Posterior vena cava (tissue), 2 donors: ENCODE results near the gene AMFR. TPM values are rescaled to one million over a fixed set of nuclear protein-coding genes. Genes with fewer than 3 reads are reported as not detected.
A peak's percentile ranks its signal among the peaks of the same experiment; 100 is the strongest.

Source experiments
- DNase-seq: peaks from one replicate; pipeline ENCODE4 v3.0.0-alpha.2; 2020; ENCODE audit warnings: low spot score
- intact Hi-C, 2 donors: fragments of 100-400 bp; cut with DNase I; formaldehyde crosslinking; loops; one replicate each; pipeline versions ENCODE4 v1.14.1 to v1.14.2; 2022 to 2023
- total RNA-seq, 2 donors: library from RNA; stranded (reverse); fragmentation: NEBNext Ultra II Directional; extraction: Animal tissue kit (Norgen Biotek cat#: 25700); gene quantifications; one replicate each; pipeline ENCODE4 v1.2.1, GENCODE V29; 2021
- donor health status: DM: yes; HTN: yes; CAD: no.
- donor health status: DM: yes; HTN: yes; CAD: no.

The AMFR gene
- total RNA-seq, 2 donors from 2014 or later, result 102 to 116 TPM

DNA sequence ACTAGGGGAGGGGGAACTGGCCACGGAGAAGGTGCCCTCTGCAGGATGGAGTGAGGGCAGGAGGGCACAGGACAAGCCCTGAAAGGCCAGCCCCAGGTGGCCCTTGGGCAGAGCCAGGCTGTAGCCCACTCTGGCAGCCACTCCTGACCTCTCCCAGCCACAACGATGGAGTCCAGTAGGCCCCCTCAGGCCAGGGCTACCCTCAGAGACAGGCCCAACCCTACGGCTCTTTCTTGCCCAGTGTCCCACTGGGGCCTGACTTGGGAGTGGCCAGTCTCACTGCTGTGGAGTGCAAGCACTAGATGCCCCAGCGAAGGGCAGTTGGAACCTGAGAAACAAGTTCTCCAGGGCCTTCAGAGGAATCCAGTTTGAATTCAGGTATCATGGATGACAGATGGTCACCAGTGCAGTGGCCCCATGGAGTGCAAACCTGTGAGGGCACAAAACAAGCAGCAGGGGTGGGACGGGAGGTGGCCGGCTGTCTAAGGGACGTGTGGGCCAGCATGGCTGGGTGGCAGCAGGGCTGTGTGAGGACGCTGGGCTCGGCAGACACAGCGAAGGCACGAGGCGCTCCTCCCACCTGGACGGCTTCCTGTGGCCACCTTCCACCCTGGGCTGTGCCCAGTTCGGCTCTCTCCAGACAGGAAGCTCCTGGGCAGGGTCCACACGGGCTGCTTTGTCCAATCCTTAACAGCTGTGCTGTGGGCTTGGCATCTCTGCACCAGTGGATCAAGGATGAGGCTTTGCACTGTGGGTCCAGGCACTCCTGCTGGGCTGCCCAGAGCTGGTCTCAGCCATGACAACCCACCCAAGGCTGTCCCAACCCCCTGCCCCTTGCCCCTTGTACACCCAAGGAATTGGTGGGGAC lies 72.1 kb downstream of the AMFR start:
- intact Hi-C loops, result no loop called here
- DNase-seq, result peak; percentile 64

DNA sequence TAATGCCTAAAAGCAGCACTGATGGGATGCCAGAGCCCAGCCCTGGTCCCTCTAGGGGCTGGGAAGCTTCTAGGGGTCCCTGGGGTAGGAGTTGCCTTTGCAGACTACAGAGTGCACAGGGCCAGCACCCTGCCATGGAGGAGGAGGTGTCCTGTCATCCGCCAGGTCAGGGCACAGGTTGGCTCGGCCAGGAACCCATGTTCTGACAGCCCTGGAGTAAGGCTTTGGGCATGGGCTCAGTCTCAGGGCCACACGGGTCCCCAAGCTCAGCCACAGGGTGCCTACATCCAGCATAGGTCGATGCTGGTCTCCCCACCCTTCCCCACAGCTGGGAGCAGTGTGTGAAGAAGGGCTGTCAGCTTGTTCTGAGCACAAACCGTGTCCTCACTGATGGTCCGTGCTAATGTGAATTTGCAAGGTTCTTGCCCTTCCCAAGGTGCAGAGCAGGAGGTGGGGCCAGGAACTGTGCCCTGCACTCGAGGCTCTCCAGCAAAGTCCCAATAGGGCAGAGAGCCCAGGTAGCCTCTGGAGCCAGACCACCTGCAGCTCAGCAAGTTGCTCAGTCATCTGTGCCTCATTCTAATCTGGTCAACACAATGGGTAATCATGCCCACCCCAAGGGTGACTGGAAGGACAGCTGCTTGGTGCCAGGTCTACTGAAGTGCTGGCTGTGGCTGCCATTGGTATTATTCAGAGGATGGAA lies 72.8 kb downstream of the AMFR start:
- peak; percentile 31 for DNase-seq
- intact Hi-C loops, result no loop called here

DNA sequence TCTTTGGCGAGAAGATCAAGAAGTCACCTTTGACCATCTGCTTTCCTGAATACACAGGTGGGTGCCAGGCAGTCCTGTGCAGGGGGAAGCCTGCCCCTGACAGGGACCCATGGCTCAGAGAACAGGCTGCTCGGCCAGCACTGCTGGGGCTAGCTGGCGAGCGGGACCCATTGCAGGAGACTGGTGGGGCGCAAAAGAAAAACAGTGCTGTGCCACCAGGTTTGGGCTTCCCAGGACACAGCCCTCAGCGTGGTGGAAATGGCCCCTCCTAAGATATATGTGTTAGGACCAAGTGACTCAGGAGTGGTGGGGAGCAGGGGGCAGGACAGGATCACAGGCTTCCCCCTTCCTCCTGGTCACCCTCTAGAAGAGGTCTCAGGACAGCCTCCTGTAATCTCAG lies 73.9 kb downstream of the AMFR start:
- intact Hi-C loops, result no loop called here
- DNase-seq, result peak; percentile 70

DNA sequence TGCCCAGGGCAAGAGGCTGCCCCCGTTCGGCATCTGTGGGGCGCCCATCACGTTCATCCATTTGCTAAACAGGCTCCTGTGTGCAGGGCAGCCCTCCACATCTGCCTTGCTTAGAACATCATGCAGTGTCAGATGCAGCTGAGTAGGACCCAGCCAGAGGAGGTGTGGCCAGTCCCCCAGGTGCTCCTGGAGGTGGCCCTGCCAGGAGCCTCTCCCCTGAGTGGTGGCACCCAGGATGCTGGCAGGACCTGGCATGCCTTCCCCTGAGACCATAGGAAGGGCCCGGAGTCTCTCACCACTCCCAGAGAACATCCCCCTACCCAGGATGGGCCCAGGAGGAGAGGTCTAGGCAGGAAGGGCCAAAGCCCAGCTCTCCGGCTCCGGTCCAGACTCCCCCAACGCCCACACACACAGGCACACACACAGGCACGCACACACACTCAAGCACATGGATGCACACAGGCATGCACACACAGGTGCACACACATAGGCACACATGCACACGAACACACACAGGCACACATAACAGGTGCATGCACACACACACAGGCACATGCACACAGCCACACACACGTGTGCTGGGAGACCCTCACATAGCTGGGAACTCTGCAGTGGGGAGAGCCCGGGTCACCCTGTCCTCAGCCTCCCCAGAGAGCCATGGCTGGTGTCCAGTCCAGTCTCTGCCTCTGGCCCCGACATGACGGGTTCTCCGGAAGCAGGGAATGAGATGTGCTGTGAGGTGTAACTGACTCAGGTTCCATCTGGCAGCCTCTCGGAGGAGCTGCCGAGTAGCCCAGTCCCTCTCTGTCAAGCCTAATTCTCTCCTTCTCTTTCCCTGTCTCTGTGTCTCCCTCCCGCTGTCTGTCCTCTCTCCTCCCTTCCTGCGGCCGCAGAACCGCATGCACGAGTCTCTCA lies 74.6 kb downstream of the AMFR start:
- intact Hi-C loops, result no loop called here

DNA sequence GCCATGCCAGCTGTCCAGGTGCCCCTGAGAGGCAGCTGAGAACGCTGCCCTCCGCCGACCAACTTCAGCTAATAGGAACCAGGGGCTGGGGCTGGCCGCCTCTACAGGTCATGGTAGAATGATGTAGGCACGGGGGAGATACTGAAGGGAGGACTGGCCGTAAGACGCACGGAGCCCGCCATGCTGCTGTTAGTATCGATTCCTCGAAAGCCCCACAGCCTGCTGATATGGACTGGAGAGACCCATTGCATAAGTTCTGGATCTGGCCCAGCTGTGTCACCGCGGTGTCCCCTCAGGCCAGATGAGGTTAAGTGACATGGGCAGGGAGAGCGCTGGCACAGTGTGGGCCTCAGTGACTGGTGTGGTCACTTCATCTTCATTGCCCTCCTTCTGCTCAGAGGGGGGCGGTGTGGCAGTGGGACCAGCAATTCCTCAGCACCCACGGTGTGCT lies 75.6 kb downstream of the AMFR start:
- intact Hi-C loops, result no loop called here
- DNase-seq, result peak; percentile 65

More for the DNA sequence above, 74.6 kb downstream of the AMFR start:
- DNase-seq, result peak; percentile 74

DNA sequence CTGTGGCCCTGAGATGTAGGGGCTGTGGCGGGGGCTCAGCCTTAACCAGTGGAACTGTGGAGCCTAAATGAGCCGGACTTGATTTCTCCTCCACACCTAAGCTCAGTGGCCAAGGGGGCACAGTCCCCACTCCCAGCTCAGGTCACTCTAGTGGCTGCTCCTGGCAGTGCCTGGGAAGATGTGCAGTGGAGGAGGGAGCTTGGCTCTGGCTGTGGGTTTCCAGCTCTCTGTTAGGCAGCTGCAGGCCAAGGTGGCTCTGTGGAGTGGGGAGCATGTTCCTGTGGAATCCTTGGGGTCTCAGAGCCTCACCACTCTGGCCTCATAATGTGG lies 76.3 kb downstream of the AMFR start:
- intact Hi-C loops, result no loop called here

DNA sequence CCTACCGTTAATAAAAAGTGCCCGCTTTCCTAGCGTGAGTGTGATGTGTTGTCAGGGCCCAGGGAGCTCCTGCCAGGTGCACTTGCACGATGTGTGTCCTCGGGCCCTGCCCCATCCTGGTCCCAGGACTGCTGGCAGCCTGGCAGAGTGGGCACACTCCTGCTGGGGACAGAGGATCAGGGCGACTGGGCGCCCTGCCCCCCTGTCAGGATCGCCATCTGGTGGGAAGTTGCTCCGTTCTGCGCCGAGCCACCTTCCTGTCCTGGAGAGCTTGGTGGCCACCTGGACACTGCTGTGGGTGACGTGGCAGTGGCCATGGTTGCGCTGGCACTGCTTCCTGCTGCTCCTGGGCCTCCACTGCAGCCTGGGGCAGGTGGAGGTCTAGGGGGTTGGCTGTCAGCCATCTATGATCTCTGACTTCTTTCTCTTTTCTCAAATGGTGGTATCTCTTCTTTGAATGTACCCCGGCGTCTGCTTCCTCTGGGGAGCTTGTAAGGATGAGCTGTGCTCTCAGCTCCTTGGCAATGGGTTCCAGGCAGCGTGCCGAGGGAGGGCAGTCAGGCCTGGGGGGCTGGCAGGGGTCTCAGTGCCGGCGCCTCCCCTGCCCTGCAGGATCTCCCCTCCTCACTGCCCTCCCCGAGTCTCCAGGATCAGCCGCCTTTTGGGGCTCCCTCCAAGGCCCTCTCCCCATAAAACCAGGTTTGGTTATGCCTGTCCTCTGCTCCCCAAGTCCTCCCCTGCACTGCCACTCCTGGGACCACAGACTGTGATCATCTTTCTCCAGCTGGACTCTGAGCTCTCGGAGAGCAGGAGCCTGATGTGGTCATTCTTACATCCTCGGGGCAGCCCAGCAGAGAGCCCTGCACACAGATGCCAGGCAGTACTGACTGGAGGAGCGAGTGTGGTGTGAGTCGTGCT lies 76.9 kb downstream of the AMFR start:
- intact Hi-C loops, result no loop called here
- peak; percentile 62 for DNase-seq

More for the DNA sequence above, 76.3 kb downstream of the AMFR start:
- DNase-seq, result no peak

DNA sequence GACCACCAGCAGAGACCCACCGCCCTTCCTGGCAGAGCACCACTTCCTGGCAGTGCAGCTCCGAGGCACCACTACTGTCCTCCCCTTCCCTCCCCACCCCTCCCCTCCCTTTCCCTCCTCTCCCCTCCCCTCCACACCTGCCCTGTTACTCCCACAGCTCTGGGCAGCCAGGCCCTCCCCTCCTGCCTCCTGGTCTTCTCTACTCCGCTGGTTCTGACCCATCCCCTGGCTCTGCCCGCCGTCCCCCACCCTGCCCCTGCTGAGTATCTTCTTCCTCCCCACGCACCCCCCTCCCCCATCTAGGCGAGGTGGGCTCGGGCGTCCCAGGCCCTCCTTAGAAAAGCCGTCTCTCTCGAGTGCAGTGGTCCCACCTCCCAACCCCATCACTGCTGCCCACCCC lies 77.7 kb downstream of the AMFR start:
- intact Hi-C loops, result no loop called here
- peak; percentile 67 for DNase-seq

DNA sequence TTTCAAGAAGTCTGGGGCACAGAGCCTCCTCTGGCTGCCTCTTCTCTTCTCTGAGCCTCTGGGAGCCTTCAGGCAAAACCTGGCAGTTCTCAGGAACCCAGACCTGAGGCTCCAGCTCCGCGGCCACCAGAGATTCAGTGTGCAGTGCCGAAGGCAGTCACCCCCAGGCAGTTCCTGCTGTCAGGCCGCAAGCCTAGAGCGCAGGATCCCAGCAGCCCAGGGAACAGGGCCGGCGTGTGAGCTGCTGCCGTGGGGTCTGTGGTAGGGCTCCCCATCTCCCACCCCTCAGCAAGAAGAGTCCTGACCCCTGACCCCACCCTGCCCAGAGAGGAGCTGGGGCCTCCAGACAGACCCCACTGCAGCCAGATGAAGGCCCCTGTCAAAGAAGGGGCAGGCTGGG lies 78.2 kb downstream of the AMFR start:
- intact Hi-C loops, result no loop called here
- peak; percentile 59 for DNase-seq

DNA sequence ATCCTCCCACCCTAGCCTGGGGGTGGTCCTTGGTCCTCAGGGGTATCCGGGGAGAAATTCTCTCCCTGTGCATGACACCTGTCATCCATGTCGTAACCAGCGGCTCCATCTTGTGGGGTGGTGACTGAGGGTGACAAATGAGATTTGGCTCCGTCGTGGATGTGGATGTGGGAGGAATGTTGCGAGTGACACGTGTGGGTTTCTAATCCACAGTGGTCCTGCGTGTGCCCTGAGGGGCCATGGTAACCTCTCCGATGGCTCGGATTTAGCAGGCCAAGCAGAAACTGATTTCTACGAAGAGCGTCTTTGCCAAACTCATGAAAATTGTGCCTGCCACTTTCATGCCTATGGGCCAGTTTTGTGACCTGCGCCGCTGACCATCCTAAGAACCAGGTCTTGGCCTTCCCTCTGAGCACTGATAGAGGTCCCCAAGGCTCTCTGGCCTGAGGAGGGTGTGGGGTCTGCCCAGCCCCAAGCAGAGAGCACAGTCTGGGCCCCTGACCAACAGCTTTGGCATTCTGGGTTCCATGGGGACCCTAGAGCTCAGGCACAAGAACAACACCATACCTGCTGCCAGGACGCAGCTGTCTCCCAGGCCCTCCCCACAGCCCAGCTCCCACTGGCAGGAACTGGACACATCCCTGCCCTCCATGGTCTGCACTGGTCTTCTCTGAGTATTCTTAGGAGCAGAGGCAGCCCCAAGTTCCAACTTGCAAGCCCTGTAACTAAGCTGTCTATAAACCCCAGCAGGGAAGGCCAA lies 79.0 kb downstream of the AMFR start:
- DNase-seq, result peak; percentile 59
- intact Hi-C loops, result no loop called here

DNA sequence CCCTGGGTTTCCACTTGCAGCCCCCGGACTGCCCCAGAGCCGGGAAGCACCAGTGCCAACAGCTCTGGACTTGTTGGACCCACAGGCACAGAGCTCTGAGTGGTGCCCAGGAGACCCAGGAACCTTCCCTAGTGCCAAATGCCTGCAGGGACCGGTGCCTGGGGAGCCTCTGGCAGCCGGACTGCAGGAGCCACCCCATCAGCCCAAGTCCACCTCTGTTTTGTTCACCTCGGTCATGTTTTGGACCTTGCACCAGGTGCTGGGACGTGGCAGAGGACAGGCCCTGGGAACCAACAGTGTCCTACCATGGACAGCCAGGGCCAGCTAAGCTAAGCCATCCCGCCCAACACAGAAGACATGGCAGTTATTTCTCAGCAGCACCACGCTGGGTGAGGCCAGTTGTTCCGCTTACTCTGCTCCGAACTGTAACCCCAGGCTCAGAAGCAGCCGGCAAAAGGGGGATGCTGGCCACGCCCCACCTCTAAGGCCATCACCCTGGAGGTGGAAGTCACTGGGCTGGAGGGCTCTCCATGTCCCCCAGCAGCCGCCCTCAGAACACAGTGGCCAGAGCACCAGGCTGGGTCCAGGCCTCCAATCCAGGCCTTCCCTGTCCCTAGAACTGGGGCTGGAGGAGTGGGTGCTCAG lies 79.8 kb downstream of the AMFR start:
- intact Hi-C loops, result no loop called here
- DNase-seq, result no peak

DNA sequence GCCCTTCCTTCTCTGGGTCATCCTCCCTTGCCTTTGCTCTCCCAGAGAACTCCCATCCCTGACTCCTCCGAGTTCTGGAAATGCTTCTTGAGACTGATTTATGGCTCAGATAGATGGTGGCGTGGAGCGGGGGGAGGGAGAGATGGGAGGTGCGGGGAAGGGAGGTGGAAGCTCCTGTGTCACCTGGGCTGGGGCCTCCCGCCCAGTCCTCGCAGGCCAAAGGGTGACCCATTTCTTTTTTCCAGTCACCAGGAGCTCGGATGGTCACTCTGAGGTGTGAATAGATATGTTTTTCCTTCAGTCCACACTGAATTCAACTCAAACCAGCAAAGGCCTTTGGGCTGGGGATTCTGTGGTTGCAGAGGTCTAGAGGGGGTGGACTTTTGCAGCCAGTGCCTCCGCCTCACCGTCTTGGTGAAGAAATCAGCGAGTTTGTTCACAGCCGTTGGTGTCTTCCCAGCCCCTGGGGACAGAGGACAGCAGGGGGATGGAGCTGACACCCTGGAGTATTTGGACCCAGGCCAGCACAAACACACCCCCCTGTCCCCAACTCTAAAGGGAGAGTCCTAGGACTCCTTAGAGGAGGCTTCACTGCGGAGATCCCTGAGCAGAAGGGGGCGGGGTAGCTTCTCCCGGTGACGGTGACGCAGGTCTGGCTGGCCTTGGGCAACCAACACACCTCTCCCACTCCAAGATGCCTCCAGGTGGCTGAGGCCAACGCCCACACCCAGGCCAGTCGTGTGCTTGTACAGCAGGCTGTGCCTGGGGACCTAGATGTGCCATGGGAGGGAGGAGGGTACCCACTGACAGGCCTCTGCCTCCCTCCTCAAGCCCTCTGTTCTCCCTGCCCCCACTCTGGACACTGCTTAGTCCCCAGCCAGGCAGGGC lies 80.6 kb downstream of the AMFR start:
- intact Hi-C loops, result no loop called here

DNA sequence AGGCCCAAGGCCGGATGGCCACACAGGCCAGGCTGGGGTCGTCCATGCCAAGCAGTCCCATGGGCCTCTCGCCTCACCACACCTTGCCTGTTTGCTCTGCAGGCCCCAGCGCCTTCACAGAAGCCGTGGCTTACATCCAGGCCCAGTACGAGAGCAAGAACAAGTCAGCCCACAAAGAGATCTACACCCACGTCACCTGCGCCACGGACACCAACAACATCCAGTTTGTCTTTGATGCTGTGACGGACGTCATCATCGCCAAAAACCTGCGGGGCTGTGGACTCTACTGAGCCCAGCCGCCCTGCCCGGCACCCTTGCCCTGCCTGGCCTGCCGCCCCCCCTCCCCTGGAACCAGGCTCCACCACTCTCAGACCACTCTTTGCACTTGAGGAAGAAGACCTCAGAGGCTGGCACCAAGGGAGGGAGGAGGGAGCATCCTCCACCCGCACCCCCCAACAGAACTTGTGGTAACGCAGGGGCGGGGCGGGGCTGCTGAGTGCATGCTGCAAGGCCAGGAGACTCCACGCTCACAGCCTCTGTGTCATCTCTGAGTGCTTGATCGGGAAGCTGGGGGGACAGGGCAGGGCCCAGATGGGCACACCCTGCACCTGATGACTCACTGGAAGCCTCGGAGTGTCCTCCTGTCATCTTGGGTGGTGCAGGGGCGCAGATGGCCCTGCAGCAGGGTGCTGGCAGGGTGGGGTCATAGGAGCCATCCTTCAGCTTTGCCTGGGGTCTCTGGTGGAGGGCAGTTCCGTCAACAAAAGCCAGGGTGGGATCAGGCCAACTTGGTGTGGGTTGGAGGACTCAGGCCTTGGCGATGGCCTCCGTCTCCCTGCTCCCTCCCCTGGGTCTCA lies 81.5 kb downstream of the AMFR start:
- DNase-seq, result no peak
- intact Hi-C loops, result no loop called here

More for the DNA sequence above, 80.6 kb downstream of the AMFR start:
- no peak for DNase-seq

DNA sequence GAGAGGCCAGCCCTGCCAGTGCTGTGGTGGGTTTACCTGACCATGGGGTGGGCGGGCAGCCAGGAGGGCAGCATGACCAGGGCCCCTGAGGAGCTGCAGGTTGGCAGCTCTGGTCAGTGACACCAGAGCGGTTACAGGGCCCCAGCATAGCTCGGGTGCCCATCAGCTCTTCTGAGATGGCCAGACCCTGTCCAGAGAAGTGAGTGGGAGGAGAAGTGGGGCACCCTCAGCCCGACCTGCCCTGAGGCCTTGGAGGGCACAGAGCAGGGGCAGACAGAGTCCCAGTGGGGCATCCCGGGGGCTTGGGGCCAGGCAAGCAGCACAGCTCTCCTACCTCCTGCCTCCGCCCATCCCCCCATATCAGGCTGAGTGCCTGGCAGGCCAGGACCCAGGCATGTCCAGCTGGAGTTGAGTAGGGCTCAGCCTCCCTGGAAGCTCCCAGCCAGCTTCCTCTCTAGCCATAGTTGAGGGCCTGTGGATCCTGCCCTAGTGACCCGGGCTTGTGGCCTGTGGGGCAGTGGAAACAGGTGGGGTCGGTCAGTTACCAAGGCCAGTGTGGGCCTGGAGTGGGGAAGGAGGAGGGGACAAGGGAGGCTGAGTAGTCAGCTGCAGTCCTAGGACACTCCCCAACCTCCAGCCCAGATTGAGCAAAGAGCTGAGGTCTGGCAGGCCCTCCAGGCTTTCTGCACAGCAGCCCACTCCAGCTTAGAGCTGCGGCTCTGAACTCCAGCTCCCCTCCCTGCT lies 83.5 kb downstream of the AMFR start:
- intact Hi-C loops, result no loop called here
- DNase-seq, result no peak

DNA sequence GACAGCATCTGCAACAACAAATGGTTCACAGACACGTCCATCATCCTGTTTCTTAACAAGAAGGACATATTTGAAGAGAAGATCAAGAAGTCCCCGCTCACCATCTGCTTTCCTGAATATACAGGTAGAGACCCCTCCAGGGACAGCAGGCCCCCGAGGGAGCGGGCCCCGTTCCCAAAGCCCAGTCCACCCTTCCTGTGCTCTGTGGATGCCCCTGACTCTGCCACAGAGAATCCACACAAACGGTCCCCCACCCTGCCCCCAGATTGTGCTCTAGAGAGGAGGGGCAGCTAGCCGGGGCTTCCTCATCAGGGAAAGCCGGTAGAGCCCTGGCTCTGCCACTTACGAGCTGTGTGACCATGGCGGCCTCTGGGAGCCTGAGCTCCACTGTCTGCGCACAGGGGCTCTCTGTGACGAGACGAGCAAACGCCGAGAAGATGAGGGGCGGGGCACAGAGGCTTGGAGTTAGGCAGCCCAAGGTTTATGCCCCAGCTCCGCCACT lies 84.4 kb downstream of the AMFR start:
- intact Hi-C loops, result no loop called here
- DNase-seq, result no peak
